Chondrocyte (in vitro differentiated cells): Measurements from ENCODE around the gene ARL6IP5. TPM values are rescaled to one million over a fixed set of nuclear protein-coding genes. Genes with fewer than 3 reads are reported as not detected.

ENCODE experiments used
- DNase-seq: peaks from one replicate; pipeline ENCODE4 v3.0.0; 2021; ENCODE audit warnings: mixed read lengths, low spot score
- H3K27ac Mint-ChIP-seq: one replicate; pipeline ENCODE4 v1.8.0; 2021; ENCODE audit warnings: mild to moderate bottlenecking, moderate library complexity, mixed read lengths; ENCODE audit not compliant: unreplicated experiment
- H3K27me3 Mint-ChIP-seq: 2 replicates; pipeline ENCODE4 v1.8.0; 2021; ENCODE audit warnings: low read depth, mixed read lengths
- H3K36me3 Mint-ChIP-seq: 2 replicates; pipeline ENCODE4 v1.8.0; 2021; ENCODE audit warnings: low read depth, mixed read lengths
- H3K4me1 Mint-ChIP-seq: 2 replicates; pipeline ENCODE4 v1.8.0; 2021; ENCODE audit warnings: low read depth, mild to moderate bottlenecking, mixed read lengths
- H3K4me3 Mint-ChIP-seq: one replicate; pipeline ENCODE4 v1.8.0; 2021; ENCODE audit warnings: mild to moderate bottlenecking, moderate library complexity, mixed read lengths; ENCODE audit not compliant: unreplicated experiment
- H3K9me3 Mint-ChIP-seq: 2 replicates; pipeline ENCODE4 v1.8.0; 2021; ENCODE audit warnings: low read depth, mixed read lengths
- CTCF ChIP-seq: fragments of 200-600 bp; sonication (generic); IDR thresholded peaks from 2 replicates; pipeline ENCODE4 v1.5.0; 2021; ENCODE audit warnings: antibody characterized with exemption, mild to moderate bottlenecking, moderate library complexity
- long read RNA-seq: library from polyadenylated mRNA; stranded (forward); transcript quantifications from one replicate; pipeline ENCODE4 v2.0.0, GENCODE V29; 2021
- total RNA-seq: library from RNA; stranded (reverse); gene quantifications from 3 replicates; pipeline ENCODE4 v1.2.1, GENCODE V29; 2021

Gene ARL6IP5
- total RNA-seq, result 118 to 121 TPM (median 120 TPM) in 3 replicates
- long read RNA-seq, transcript ARL6IP5-201 (3 exons, 2,101 nt), result major isoform, 368 of 373 reads
- long read RNA-seq, partial matches to known transcripts, result 0 of 373 reads
- long read RNA-seq, other reads (novel, unspliced or antisense), result 4 of 373 reads

- no peaks in the 10 kb centered on the region for H3K9me3 Mint-ChIP-seq
- H3K27me3 Mint-ChIP-seq, result no peaks in the 10 kb centered on the region
- peak; percentile 98 for DNase-seq
- H3K27ac Mint-ChIP-seq, result peak within 1 kb of the TSS; percentile 95
- TF ChIP-seq CTCF, result no peak
- H3K4me1 Mint-ChIP-seq, result peaks cover 78% of the 10 kb centered on the region
- H3K4me3 Mint-ChIP-seq, result peak within 1 kb of the TSS; percentile 92
- no peaks in the 10 kb centered on the region for H3K36me3 Mint-ChIP-seq
Measured at GRCh38 chr3:69084326-69085167, at the start of gene ARL6IP5. Gene ARL6IP5, plus strand, starts transcription at chr3:69084937. Its CDS starts 111 bp downstream, at chr3:69085048.

GRCh38 chr3:69044608-69045007, 40.1 kb upstream of the ARL6IP5 start:
- no peak for DNase-seq
- Mint-ChIP-seq H3K27me3 (no peaks in the 10 kb centered on the region), H3K36me3 (peaks cover 28% of the 10 kb centered on the region), H3K4me3 (no peak overlapping the region), H3K9me3 (no peaks in the 10 kb centered on the region), H3K27ac (no peak overlapping the region), H3K4me1 (peaks cover 24% of the 10 kb centered on the region)
- no peak for TF ChIP-seq CTCF

GRCh38 chr3:69048990-69049389, 35.7 kb upstream of the ARL6IP5 start:
- H3K27ac Mint-ChIP-seq, result peak overlapping the region; percentile 41
- TF ChIP-seq CTCF, result no peak
- H3K9me3 Mint-ChIP-seq, result no peaks in the 10 kb centered on the region
- H3K36me3 Mint-ChIP-seq, result peaks cover 18% of the 10 kb centered on the region
- H3K4me1 Mint-ChIP-seq, result peaks cover 46% of the 10 kb centered on the region
- DNase-seq, result no peak
- H3K27me3 Mint-ChIP-seq, result no peaks in the 10 kb centered on the region
- peak overlapping the region; percentile 98 for H3K4me3 Mint-ChIP-seq

GRCh38 chr3:69051756-69052471, 32.8 kb upstream of the ARL6IP5 start, which contains the start of gene TMF1:
Gene TMF1, minus strand, starts transcription at chr3:69052333. Its CDS starts 247 bp downstream, at chr3:69052086.
- Mint-ChIP-seq H3K36me3 (peaks cover 13% of the 10 kb centered on the region), H3K4me1 (peaks cover 42% of the 10 kb centered on the region), H3K27me3 (no peaks in the 10 kb centered on the region), H3K9me3 (no peaks in the 10 kb centered on the region), H3K27ac (peak within 1 kb of the TSS; percentile 100), H3K4me3 (peak within 1 kb of the TSS; percentile 98)
- no peak for TF ChIP-seq CTCF
- DNase-seq, result peak; percentile 98

GRCh38 chr3:69052472-69052898, 32.3 kb upstream of the ARL6IP5 start:
- Mint-ChIP-seq H3K4me3 (peak overlapping the region; percentile 98), H3K27ac (peak overlapping the region; percentile 100), H3K36me3 (peaks cover 9% of the 10 kb centered on the region), H3K9me3 (no peaks in the 10 kb centered on the region), H3K4me1 (peaks cover 39% of the 10 kb centered on the region), H3K27me3 (no peaks in the 10 kb centered on the region)
- TF ChIP-seq CTCF, result no peak
- no peak for DNase-seq
